ENCODE measurements around the gene SPSB2. TPM values are rescaled to one million over a fixed set of nuclear protein-coding genes. Genes with fewer than 3 reads are reported as not detected.
A peak's percentile ranks its signal among the peaks of the same experiment; 100 is the strongest.

SPSB2 gene
- total and polyA plus RNA-seq, 9 of the 15 experiments (the other 6 are each of a cell fraction or from before 2014, with no cell fraction given): 0.10 to 10.6 (median 1.9) TPM

GRCh38 chr12:6867413-6868210 is 5.5 kb downstream of the SPSB2 start, which contains the start of gene TPI1 (continued):
- TF ChIP-seq ARID3A (IDR thresholded peaks at IDR 0.05; ENCODE audit: borderline replicate concordance, low read depth, low read length) (no peak), NCOA1 (IDR thresholded peaks at IDR 0.05; ENCODE audit: low read depth) (no peak), CTCF (IDR thresholded peaks at IDR 0.05 in 2 of 3, conservative IDR thresholded peaks at IDR 0.05 in 1 of 3; ENCODE audit: insufficient read depth in 2 of 3, low read depth in 1 of 3, low read length in 3 of 3) (0 out of 6 replicates have a peak, but pooled peaks of 1 of the 3 experiments have one; percentile 3), DACH1 (IDR thresholded peaks at IDR 0.05; ENCODE audit: partially characterized antibody) (no peak), CREB1 (IDR thresholded peaks at IDR 0.05) (no peak), CREB1 (CRISPR knock-in tag; IDR thresholded peaks at IDR 0.05) (no peak; the same call in 1 of the 2 replicates), BRD4 (IDR thresholded peaks at IDR 0.05) (no peak), AFF4 (CRISPR knock-in tag; IDR thresholded peaks at IDR 0.05) (peak; percentile 93; the same call in 1 of the 2 replicates), RBBP5 (IDR thresholded peaks at IDR 0.05; ENCODE audit: borderline replicate concordance, insufficient read depth, low read length, poor library complexity, severe bottlenecking) (peak; percentile 60), CREB5 (CRISPR knock-in tag; IDR thresholded peaks at IDR 0.05) (no peak), ZKSCAN1 (IDR thresholded peaks at IDR 0.05; ENCODE audit: low read depth, low read length) (no peak), CCAR2 (IDR thresholded peaks at IDR 0.05; ENCODE audit: low read depth, low read length) (no peak), NR4A1 (CRISPR knock-in tag; IDR thresholded peaks at IDR 0.05) (peak; percentile 31; the same call in 1 of the 2 replicates), NR4A1 (tag; IDR thresholded peaks at IDR 0.05) (no peak), ZNF253 (CRISPR knock-in tag; conservative IDR thresholded peaks at IDR 0.05) (no peak)
- TF ChIP-seq, protein P1, sequence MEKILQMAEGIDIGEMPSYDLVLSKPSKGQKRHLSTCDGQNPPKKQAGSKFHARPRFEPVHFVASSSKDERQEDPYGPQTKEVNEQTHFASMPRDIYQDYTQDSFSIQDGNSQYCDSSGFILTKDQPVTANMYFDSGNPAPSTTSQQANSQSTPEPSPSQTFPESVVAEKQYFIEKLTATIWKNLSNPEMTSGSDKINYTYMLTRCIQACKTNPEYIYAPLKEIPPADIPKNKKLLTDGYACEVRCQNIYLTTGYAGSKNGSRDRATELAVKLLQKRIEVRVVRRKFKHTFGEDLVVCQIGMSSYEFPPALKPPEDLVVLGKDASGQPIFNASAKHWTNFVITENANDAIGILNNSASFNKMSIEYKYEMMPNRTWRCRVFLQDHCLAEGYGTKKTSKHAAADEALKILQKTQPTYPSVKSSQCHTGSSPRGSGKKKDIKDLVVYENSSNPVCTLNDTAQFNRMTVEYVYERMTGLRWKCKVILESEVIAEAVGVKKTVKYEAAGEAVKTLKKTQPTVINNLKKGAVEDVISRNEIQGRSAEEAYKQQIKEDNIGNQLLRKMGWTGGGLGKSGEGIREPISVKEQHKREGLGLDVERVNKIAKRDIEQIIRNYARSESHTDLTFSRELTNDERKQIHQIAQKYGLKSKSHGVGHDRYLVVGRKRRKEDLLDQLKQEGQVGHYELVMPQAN (IDR thresholded peaks at IDR 0.05; ENCODE audit: borderline replicate concordance): no peak

All from K562 (cell line).